ENCODE results near the gene RIPOR2. TPM values are rescaled to one million over a fixed set of nuclear protein-coding genes. Genes with fewer than 3 reads are reported as not detected.
"Not testable (repeated sequence)": the region's sequence is repeated elsewhere in the genome, so short reads cannot be mapped to it uniquely, and the experiment has no call there.

Gene RIPOR2
- total RNA-seq, 4 donors from 2014 or later: 1.2 to 16.7 (median 5.2) TPM

DNA sequence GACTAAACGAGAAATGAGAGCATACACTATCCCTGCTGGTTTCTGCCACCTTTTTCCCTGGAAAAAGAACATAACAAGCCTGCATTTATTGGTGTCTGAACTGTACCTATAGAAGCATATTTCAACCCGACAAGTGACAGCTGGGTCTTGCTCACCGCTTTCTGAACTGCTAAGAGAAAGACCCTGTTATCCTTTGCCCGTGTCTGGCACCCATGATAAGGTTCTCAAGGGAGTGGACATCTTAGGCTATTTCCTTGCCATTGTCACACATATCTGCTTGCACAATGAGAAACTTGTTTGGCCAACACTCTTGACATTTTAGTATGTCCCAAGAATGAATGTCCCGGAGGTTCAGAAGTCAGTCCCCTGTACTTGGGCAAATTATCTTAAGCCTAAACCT lies 19.3 kb downstream of the RIPOR2 start:
- Histone ChIP-seq H3K36me3 (no peaks in the 10 kb centered on the region), H3K4me3 (no peak overlapping the region), H3K27me3 (peaks cover 14% of the 10 kb centered on the region), H3K27ac (no peak overlapping the region), H3K9me3 (no peaks in the 10 kb centered on the region), H3K4me1 (peaks cover 0 to 10% (median 5%) of the 10 kb centered on the region in 4 donors)
- no peak for DNase-seq
- 93 to 94% methylated on average over 3 to 5 of the region's 5 CpGs for WGBS, 2 donors (ENCODE audit: low coverage in 1 of 2)
- no peak for TF ChIP-seq EP300 (IDR thresholded peaks at IDR 0.05; ENCODE audit: low read depth)
- TF ChIP-seq POLR2AphosphoS5 (IDR thresholded peaks at IDR 0.05): no peak
- TF ChIP-seq, protein P1, sequence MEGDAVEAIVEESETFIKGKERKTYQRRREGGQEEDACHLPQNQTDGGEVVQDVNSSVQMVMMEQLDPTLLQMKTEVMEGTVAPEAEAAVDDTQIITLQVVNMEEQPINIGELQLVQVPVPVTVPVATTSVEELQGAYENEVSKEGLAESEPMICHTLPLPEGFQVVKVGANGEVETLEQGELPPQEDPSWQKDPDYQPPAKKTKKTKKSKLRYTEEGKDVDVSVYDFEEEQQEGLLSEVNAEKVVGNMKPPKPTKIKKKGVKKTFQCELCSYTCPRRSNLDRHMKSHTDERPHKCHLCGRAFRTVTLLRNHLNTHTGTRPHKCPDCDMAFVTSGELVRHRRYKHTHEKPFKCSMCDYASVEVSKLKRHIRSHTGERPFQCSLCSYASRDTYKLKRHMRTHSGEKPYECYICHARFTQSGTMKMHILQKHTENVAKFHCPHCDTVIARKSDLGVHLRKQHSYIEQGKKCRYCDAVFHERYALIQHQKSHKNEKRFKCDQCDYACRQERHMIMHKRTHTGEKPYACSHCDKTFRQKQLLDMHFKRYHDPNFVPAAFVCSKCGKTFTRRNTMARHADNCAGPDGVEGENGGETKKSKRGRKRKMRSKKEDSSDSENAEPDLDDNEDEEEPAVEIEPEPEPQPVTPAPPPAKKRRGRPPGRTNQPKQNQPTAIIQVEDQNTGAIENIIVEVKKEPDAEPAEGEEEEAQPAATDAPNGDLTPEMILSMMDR (IDR thresholded peaks at IDR 0.05): no peak
- no peak for TF ChIP-seq POLR2A (IDR thresholded peaks at IDR 0.05)
- intact Hi-C loops (cut with DNase I; ENCODE audit: low total_unique reads): no loop called here
- in situ Hi-C loops (cut with MboI; ENCODE audit: low pct_ligation_motif_present in 1 of 4, low pct_unique_long_range_greater_than_20kb in 1 of 4, low sequenced_read_pairs in 3 of 4): no loop called here

DNA sequence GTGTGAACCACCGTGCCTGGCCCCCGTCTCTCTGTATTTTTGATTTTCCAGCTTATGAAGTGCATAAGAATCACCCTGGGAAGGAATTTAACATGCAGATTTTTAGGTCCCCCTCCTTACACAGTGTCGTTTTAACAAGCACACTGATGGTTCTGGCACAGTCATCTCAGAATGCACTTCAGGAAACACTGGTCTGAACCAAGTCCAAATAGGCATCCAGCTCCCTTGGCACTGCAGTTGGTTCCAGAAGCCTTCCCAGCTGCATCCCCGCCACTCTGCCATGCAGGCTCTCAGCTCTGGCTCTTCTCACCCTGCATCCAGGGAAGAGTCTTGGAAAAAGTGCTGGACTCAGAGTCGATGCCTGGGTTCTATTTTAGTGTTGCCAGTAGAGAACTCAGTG lies 20.1 kb downstream of the RIPOR2 start:
- TF ChIP-seq POLR2AphosphoS5 (IDR thresholded peaks at IDR 0.05) (no peak), POLR2A (IDR thresholded peaks at IDR 0.05) (no peak)
- TF ChIP-seq, protein P1 (IDR thresholded peaks at IDR 0.05): no peak
- H3K4me1 ChIP-seq: peaks cover 0 to 15% (median 9%) of the 10 kb centered on the region in 4 donors
- no peaks in the 10 kb centered on the region for H3K36me3 ChIP-seq
- peaks cover 22% of the 10 kb centered on the region for H3K27me3 ChIP-seq
- DNase-seq: no peak
- in situ Hi-C loops (cut with MboI; ENCODE audit: low pct_ligation_motif_present in 1 of 4, low pct_unique_long_range_greater_than_20kb in 1 of 4, low sequenced_read_pairs in 3 of 4): no loop called here
- intact Hi-C loops (cut with DNase I; ENCODE audit: low total_unique reads): no loop called here
- 80% methylated on average over 5 of the region's 5 CpGs; no CpG with 5 or more reads in 1 of the 2 donors for WGBS, 2 donors (ENCODE audit: low coverage in 1 of 2)
- no peak overlapping the region for H3K27ac ChIP-seq
- H3K4me3 ChIP-seq: no peak overlapping the region
- no peaks in the 10 kb centered on the region for H3K9me3 ChIP-seq

DNA sequence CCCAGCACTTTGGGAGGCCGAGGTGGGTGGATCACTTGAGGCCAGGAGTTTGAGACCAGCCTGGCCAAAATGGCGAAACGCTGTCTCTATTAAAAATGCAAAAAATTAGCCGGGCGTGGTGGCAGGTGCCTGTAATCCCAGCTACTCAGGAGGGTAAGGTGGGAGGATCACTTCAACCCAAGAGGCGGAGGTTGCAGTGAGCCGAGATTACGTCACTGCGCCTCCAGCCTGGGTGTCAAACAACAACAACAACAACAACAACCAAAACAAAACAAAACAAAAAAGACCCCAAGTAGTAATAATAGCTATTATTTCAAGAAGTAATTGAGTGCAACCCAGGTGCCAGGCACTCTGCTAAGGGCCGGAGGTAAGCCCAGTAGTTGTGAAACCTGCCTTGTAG lies 21.7 kb downstream of the RIPOR2 start:
- peaks cover 0 to 15% (median 9%) of the 10 kb centered on the region in 4 donors for H3K4me1 ChIP-seq
- intact Hi-C loops (cut with DNase I; ENCODE audit: low total_unique reads); H3K27ac ChIP-seq; DNase-seq; H3K9me3 ChIP-seq; H3K36me3 ChIP-seq; H3K4me3 ChIP-seq; in situ Hi-C loops (cut with MboI; ENCODE audit: low pct_ligation_motif_present in 1 of 4, low pct_unique_long_range_greater_than_20kb in 1 of 4, low sequenced_read_pairs in 3 of 4): not testable (repeated sequence)
- peaks cover 33% of the 10 kb centered on the region for H3K27me3 ChIP-seq
- 88 to 91% methylated on average over 8 to 10 of the region's 10 CpGs for WGBS, 2 donors (ENCODE audit: low coverage in 1 of 2)

- TF ChIP-seq POLR2A (IDR thresholded peaks at IDR 0.05): no peak
- TF ChIP-seq EP300 (IDR thresholded peaks at IDR 0.05; ENCODE audit: low read depth): no peak
- no peak for TF ChIP-seq POLR2AphosphoS5 (IDR thresholded peaks at IDR 0.05)
- TF ChIP-seq, protein P1 (IDR thresholded peaks at IDR 0.05): no peak
- Histone ChIP-seq H3K4me1 (peaks cover 0 to 22% (median 9%) of the 10 kb centered on the region in 4 donors), H3K36me3 (no peaks in the 10 kb centered on the region), H3K27ac (peak overlapping the region in 1 of 4 donors; percentile 82), H3K27me3 (peaks cover 33% of the 10 kb centered on the region), H3K9me3 (no peaks in the 10 kb centered on the region), H3K4me3 (peak overlapping the region in 1 of 4 donors; percentile 60)
- in situ Hi-C loops (cut with MboI; ENCODE audit: low pct_ligation_motif_present in 1 of 4, low pct_unique_long_range_greater_than_20kb in 1 of 4, low sequenced_read_pairs in 3 of 4) (no loop called here), intact Hi-C loops (cut with DNase I; ENCODE audit: low total_unique reads) (no loop called here)
- DNase-seq: no peak
- WGBS, 2 donors (ENCODE audit: low coverage in 1 of 2): 59 to 70% methylated on average over 2 to 6 of the region's 6 CpGs
These were observed 23.9 kb downstream of the RIPOR2 start for GRCh38 chr6:24911796-24912382.

Measured in transverse colon (tissue), 4 donors.